HG03558 (cell line): ENCODE results near the gene POPDC3.

ENCODE experiments used
- ATAC-seq: cut with Tn5 transposase; IDR thresholded peaks from one replicate; pipeline ENCODE4 v1.9.1; 2021; ENCODE audit warnings: moderate number of reproducible peaks; ENCODE audit not compliant: unreplicated experiment; ENCODE audit errors: extremely low read depth

The POPDC3 gene

DNA sequence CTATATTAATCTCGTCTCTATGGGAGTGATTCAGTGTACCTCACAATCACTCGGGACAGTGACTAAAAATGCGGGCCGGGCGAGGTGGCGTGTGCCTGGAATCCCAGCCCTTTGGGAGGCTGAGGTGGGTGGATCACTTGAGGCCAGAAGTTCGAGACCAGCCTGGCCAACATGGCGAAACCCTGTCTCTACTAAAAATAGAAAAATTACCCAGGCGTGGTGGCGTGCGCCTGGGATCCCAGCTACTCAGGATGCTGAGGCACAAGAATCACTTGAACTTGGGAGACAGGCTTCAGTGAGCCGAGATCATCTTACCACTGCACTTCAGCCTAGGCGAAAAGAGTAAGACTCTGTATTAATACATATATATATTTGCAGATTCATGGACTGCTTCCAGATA, 17.4 kb downstream of the POPDC3 start:
- no peak for ATAC-seq

DNA sequence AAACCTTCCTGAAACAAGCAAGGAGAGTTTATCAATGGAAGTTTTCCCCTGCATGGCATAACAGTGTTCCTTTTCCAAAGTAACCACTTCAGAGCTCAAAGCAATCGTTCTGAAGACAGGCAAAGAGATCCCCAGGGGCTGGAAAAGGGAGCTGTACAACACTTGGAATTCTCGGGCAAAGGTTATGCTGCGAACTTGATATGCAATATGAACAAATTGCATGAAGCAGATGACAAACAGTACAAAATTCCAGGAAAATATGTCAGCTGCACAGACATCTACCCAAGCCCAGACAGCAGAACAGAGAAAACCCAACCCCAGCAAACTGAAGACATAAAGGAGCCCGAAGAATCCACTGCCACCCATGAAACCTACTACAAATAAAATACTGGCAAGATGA, 18.4 kb downstream of the POPDC3 start:
- no peak for ATAC-seq

DNA sequence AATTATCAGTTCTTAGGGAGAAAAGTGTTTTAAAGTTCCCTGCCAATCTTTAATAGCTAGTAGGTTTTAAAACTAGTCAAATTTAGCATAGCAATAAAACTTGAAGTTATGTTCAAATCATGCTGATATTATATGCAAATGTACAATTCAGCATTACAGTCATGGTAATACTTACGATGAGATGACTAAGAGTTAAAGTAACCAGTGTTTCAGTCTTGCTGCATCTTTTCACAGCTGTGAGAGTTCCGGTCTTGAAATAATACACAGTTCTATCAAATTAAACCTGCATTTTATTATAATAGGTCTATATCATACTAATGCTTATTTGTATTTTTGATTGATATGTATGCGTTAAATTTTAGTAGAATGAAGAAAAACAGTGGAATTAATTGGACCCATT, 26.1 kb downstream of the POPDC3 start:
- no peak for ATAC-seq

DNA sequence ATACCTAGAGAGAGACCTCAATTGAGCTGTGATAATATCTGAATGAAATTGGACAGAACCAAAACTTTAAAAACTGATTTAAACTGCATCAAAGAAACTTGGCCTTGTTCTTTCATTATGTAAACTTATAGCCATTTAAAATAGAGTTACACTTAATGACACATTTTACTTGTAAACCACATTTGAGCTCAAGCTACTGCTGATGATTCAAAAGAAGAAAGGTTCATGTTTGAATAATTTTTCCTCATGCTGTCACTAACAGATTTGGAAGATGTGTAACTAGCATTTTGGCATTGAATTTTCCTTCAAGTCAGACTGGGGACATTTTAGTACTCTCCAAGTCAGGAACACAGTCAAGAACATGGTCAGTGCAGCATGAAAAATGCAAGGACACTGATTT, 26.9 kb downstream of the POPDC3 start:
- no peak for ATAC-seq

DNA sequence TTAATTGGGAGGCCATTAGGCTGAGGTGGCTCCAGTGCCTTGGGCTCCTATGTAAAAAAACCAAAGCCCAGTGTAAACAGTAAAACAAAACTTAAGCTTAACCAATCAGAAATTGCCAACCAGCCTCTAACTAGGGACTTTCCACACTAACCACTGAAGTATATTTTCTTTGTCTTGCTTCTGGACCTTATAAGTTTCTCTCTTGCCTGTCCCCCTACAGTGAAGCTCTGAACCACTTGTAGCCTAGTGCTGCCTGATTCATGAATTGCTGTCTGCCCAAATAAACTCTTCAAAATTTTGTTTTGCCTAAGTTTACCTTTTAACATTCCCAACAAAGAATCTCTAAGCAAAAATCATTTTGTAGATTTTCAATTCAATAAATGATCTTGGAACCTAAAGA, 28.2 kb downstream of the POPDC3 start:
- no peak for ATAC-seq

DNA sequence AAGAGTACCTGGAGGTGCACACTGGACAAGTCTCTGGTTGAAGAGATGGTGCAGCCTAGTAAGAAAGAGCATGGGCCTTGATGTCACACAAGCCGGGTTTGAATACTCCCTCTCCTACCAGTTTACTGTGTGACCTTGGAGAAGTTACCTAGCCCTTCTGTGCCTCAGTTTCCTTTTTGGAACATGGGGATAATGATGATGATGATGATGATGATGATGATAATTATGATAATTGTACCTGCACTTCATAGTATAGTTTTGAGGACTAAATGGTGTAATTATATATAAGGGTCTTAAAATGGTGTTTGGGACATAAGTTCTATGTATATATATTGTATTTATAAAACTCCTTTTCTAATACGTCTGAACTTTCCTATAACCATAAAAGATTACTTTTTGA, 41.7 kb downstream of the POPDC3 start:
- no peak for ATAC-seq

DNA sequence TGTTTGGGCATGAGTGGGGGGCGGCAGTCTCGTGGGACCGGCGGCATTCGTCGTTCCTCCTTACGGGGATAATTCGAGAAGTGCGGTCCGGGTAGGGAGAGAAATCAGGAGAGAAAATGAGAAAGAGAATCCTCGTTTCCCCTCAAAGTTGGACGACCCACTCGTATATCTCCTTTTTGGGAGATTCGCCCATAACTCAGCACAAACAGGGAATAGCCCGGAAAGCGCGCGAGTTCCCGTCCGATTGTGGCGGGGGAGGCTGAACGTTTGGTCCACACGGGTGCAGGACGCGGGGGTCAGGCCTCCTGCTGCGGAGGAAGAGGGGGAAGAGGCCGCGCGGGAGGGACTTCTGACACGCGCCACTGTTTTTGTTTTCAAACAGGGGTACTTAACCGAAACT, 42.4 kb downstream of the POPDC3 start:
- no peak for ATAC-seq

DNA sequence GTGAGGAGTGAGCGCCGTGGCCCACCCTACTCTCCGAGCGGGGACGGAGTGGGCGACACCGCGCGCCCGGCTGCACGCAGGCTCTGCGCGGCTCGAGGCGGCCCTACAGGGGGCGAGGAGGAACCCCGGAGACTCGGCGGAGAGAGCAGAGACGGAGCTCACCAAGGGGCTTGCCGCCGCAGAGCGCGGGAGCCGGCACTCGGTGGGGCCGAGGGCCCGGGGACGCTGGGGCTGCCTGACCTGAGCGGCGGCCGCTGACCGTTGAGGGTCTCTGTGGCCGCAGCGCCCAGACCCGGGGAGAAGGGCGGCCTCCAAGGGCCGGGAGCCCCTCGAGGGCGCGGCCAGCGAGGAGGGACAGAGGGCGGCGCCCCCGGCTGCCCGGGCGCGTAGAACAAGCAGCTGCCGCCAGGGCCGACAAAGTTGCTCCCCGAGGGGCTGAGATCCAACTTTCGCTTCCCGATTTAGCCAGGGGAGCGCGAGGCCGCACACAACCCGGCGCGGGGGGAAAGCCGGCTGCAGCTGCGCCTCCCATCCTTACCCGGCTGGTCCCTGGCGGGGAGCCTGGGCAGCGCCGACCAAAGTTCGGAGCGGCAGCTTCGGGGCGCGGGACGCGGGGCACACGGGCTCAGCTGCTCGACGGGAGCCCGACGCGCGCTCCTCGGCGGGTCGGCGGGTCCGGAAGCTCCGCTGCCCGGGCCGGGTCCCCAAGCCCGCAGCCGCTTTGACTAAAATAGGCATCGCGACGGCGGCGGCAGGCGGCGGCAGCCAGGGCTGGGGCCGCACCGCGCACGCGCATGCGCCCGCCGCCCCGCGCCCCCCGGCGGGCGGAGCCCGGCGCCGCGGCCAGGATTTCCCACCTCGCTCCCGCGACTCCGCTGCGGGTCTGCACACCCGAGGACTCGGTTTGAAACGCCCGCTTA, 43.1 kb downstream of the POPDC3 start:
- ATAC-seq, result no peak

DNA sequence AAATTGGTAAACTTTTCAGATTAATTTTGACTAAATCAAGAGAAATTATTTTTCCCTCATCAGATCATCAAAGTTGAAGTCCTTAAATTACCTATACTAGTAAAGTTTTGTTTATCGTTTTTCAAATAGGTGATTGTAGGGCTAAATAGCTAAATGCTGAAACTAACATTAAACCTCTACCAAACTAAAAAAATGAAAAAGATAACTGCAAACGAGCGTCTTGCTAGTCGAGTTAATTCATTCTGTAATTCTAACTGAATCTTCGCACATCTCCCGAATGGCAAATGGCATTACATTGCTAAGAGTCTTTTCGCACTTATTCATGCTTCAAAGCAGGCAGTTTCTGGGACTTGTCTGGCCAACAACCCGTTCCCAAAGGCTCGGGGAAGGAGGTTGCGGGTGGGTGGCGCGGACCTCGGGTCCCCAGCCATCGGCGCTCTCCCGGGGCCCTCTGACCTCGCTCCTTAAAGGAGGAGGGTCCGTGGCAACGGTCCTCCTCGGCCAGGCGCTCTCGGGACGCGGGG, 43.8 kb downstream of the POPDC3 start:
- ATAC-seq, result no peak

DNA sequence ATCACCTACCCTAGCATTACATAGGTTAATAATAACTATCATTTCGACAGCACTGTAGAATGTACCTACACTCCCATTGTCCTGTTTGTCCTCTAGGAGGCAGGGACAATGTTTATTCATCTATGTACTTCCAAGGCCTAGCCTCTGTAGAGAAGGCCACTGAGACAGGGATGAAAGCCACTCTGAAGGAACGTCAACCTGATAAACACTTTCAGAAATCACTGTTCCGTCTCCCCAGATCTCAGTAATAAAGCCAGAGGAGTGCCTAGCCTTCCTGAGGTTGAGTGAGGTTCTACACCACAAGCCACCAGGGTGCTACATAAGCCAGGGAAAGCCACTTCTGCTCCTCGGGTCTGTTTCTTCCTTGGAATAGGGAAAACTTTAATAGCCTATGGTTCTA, 44.8 kb downstream of the POPDC3 start:
- ATAC-seq, result no peak

DNA sequence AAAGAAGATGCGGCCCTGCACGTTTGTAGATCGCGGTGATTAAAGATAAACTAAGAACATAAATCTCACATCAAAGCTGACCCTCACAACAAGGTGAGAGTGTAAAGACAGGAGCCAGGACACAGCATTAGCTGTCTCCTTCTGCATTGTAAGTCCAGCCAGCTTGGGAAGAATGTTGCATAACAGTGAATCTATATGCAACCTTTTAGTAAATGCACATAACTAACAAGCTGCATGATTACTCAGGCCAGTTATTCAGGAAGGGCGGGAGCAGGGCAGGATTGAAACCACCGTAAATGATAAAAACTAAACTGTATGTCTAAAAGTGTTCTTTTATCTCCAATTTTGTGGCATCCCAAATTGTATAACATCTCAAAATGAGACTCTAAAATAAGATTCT, 57.1 kb downstream of the POPDC3 start:
- ATAC-seq, result no peak

DNA sequence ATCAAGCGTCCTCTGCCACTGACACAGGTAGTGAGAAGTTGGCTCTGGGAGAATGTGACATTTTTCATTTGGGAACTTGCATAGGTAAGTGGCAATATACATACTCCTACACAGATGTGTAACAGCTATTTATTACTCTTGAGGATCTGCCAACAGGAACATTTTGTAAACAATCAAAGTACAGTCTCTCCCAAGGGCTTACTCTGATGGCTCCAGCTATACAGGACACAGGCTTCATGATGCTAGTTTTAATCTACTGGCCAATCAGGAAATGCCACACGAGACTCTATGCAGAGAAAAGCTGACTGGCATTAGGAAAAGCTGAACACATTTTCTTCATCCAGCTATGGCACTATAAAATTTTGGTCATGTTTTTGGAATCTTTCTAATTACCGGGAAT, 57.8 kb downstream of the POPDC3 start:
- no peak for ATAC-seq

DNA sequence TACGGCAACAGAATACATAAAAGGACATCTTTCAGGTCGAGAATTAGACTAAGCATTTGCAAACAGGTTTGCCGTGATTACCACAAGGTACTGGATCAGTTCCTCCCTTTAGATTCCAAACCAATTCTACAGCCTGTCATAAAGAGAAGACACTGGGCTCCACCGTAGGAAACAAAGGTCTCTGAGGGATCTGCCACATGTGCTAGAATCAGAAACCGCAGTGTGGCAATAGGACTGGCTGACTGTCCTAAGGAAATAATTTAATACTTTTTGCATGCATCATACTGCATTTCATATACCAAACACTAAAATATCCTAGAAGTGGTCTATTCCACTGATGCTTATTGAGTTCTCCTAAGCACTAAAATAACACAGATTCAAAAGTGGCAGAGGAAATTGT, 59.2 kb downstream of the POPDC3 start:
- ATAC-seq, result no peak

DNA sequence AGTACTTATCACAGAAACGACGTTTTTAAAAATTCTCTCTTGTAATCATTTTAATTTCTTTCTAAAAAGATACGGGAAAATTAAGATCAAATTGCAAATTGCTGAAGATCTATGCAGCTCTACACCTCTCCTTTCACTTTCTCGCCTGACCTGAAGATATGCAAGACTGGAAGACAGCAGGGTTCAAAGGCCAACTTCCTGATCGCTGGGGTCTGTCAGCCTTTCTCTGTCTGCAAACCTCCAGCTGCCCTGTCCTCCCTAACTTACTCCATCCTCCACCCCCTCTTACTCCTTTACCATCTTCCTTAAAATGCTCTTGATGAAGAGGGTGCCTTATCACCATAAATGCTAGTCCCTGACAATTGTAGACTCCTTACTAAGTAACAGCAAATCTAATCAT, 63.7 kb downstream of the POPDC3 start:
- no peak for ATAC-seq

DNA sequence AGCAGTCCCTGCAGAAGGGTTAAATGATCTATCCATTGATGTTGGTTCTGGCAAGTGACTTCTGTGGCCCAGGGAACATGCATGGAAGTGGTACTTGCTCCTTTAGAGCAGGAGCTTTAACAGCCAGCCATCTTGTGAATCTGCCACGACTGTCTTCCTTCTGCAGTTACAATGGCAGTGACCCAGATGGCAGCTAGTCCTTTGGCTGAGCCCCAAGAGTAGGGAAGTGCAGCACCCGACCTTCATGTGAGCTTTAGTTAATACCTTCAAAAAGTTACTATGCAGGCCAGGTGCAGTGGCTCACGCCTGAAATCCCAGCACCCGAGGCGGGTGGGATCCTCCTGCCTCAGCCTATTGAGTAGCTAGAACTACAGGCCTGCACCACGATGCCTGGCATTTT, 66.4 kb downstream of the POPDC3 start:
- ATAC-seq, result no peak

DNA sequence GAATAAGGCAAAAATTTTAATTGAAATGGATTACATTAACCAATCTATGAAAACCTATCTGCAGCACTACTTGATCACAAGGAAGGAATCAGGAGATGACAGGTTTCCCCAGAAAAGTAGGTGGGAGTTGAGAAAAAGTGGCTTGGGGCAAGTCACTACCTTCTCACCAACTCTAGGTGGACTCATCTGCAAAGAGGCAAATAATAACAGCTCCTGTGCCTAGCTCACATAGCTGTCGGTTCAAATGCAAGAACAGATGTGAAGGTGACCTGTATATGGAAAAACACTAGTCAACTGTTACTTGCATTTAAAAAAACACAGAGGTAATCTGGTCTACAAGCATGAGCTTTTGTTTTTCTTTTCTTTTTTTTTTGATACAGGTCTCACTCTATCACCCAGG, 67.2 kb downstream of the POPDC3 start:
- no peak for ATAC-seq

DNA sequence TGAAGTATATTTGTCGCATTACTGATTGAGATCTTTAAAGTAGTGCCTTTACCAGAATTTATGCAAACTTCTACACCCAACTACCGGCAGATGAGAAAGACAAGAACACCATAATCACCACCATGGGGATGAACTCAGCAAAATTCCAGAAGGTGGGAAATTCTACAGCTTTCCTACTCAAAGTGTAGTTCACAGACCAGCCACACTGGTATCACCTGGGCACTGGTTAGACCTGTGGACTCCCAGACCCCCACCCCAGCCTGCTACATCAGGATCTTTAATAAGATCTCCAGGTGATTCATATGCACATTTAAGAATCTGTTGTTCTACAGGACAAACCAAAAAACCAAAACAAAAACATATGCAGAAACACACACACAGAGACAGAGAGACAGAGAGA, 67.9 kb downstream of the POPDC3 start:
- ATAC-seq, result no peak

DNA sequence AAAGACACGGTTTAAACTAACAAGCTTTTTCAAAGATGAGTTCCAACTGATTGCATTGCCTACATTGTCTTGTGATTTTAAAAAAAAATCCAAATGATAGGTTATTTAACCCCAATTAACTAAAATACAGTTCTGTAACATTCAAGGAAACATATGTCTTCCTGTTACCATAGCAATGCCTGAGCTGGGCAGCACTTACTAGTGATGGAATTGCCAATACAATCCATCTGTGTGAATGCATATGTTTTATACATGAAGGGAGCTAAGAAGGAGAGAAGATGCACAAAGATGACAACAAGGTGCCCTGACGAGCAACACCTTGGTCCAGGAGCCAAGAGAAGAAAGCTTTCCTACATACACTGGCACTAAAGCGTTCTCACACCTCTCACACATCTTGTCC, 68.7 kb downstream of the POPDC3 start:
- no peak for ATAC-seq

DNA sequence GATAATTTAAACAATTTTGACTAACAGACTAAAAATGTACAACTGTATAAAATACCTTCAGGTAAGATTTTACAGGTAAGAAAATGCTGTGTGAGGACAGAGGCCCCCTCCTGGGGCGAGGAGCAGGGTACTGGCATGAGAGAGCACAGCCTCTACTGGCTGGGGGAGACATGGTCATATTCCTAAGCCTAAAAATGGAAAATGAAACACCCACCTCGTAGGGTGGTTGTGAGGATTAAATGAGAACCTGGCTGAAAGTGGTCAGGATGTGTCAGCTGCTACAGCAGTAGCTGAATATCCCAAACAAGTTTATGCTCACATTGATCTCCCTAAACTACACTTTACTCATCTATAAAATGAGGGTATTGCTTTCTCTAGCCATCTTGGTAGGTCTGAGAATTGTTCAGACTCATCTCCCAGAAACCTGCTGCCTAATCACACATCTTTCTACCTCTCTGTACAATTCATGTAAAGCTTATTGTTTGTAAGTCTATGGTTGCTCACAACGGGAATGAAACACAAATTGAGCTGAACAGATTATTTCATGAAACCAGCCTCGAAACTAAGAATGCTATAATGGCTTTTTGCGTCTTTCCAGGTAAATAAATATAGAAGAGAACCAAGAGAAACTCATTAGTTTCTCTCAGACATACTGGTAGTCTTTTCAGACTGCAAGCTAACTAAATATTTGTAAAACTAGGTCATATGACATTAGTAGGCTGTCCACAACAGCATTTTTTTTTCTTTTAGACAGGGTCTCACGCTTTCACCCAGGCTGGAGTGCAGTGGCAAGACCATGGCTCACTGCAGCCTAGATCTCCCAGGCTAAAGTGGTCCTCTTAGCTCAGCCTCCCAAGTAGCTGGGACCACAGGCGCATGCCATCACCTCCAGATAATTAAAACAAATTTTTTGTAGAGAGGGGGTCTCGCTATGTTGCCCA, 69.6 kb downstream of the POPDC3 start:
- ATAC-seq, result no peak

DNA sequence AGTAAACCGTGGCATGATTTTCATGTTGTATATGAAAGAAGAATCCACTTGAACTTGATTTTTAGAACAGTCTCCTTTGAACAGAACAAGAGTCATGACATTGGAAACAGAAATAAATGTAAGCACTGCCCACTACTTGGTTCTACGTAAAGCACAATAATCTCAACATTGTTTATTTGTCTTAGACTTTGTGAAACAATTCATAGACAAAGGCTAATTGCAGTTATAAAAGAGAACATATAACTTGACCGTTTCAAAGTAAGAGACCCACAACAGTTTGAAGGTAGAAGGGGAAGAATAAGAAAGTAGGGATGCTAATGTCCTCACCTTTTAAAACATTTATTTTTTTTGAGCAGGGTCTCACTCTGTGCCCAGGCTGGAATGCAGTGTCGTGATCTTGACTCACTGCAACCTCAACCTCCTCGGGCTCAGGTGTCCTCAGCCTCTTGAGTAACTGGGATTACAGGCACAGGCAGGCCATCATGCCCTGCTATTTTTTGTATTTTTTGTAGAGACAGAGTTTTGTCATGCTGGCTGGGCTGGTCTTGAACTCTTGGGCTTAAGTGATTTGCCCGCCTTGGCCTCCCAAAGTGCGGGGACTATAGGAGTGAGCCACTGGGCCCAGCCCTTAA, 71.1 kb downstream of the POPDC3 start:
- ATAC-seq, result no peak
